DOHH2 (cell line): Measurements from ENCODE around the gene IFIH1.

Experiments
- H3F3A ChIP-seq: fragments of 200-600 bp; sonication (generic), shearing (Covaris generic); 2 replicates; pipeline ENCODE4 v1.6.0; 2016; ENCODE audit warnings: antibody characterized with exemption, mild to moderate bottlenecking; ENCODE audit not compliant: control insufficient read depth, insufficient read depth
- H3K27ac ChIP-seq: fragments of 200-600 bp; sonication (generic); 2 replicates; pipeline ENCODE4 v1.5.1; 2014; ENCODE audit warnings: low read depth, mild to moderate bottlenecking, low read length, moderate library complexity
- H3K27me3 ChIP-seq: fragments of 200-600 bp; sonication (generic); 2 replicates; pipeline ENCODE4 v1.6.1; 2014; ENCODE audit warnings: mild to moderate bottlenecking, low read length, mixed read lengths; ENCODE audit not compliant: control insufficient read depth
- H3K36me3 ChIP-seq: fragments of 200-600 bp; sonication (generic); 2 replicates; pipeline ENCODE4 v1.6.1; 2014; ENCODE audit warnings: mild to moderate bottlenecking, low read length, moderate library complexity, mixed read lengths; ENCODE audit not compliant: control insufficient read depth
- H3K4me1 ChIP-seq: fragments of 200-600 bp; sonication (generic); 2 replicates; pipeline ENCODE4 v1.6.1; 2014; ENCODE audit warnings: mild to moderate bottlenecking, low read length, mixed read lengths; ENCODE audit not compliant: control insufficient read depth
- H3K4me2 ChIP-seq: fragments of 200-600 bp; sonication (generic); 2 replicates; pipeline ENCODE4 v1.6.0; 2014; ENCODE audit warnings: mild to moderate bottlenecking, low read length, moderate library complexity
- H3K4me3 ChIP-seq: fragments of 200-600 bp; sonication (generic); 2 replicates; pipeline ENCODE4 v1.5.1; 2014; ENCODE audit warnings: mild to moderate bottlenecking, low read length, mixed read lengths
- H3K79me2 ChIP-seq: fragments of 200-600 bp; sonication (generic); 2 replicates; pipeline ENCODE4 v1.6.1; 2014; ENCODE audit warnings: mild to moderate bottlenecking, low read length, mixed read lengths; ENCODE audit not compliant: control insufficient read depth
- H3K9me2 ChIP-seq: fragments of 200-600 bp; sonication (generic); replicated peaks from 2 replicates; pipeline ENCODE4 v1.6.1; 2014; ENCODE audit warnings: mild to moderate bottlenecking, low read length, mixed read lengths; ENCODE audit not compliant: control insufficient read depth
- H3K9me3 ChIP-seq: fragments of 200-600 bp; sonication (generic); 2 replicates; pipeline ENCODE4 v1.6.1; 2014; ENCODE audit warnings: antibody characterized with exemption, low read length, mixed read lengths; ENCODE audit not compliant: control insufficient read depth, insufficient read depth
- H4K20me1 ChIP-seq: fragments of 200-600 bp; sonication (generic); 2 replicates; pipeline ENCODE4 v1.6.0; 2014; ENCODE audit warnings: low read depth, mild to moderate bottlenecking, antibody characterized with exemption, low read length, moderate library complexity; ENCODE audit not compliant: control insufficient read depth, insufficient read depth
- EZH2phosphoT487 ChIP-seq: fragments of 200-600 bp; sonication (generic); IDR thresholded peaks from 2 replicates; pipeline ENCODE4 v1.6.1; 2017; ENCODE audit warnings: borderline replicate concordance, mild to moderate bottlenecking, antibody characterized with exemption, low read length, moderate library complexity, mixed read lengths
- TF ChIP-seq, protein P1 (sequence below): fragments of 200-600 bp; sonication (generic); IDR thresholded peaks from one replicate; pipeline ENCODE4 v1.5.1; 2014; ENCODE audit warnings: antibody characterized with exemption, mild to moderate bottlenecking, low read depth, low read length; ENCODE audit not compliant: poor library complexity, severe bottlenecking

The IFIH1 gene

DNA sequence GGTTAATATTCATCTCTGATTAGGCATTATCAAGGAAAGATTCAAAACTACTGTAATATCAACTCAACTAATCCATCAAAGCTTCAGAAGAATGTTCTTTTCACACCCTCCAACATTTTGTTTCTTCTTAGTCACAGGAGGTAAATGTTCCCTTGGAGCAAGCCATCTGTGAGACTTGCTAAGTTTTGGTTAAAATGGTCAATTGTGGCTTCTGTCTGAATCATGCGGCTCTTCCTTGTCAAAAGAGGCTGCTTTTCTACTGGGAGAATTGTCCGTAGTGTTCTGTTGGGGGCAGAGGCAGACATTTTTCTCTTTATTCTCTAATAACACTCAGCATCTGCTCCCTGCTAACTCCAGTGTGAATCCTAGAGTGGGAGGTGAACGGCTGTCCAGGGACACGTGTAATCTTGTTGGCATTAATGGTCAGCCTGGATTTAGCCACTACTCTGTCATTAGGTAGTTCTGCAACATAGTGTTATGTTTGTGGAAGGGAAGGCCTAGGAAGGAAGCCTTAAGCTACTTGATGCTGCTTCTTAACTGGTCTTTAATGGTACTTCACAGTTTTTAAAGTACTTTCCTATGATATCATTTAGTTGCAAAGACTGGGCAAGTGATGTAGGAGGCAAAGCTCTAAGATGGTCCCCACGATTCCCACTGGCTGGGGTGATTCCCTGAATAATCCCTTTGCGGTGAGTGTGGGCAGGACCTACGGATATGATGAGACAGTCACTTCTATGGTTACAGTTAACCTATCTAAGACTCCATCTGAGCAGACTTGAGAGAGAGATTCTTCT is 52.6 kb downstream of the IFIH1 start:
- no peak overlapping the region for H3K4me2 ChIP-seq
- H3K4me1 ChIP-seq: no peaks in the 10 kb centered on the region
- H3K27ac ChIP-seq: no peak overlapping the region
- no peaks in the 10 kb centered on the region for H3K9me3 ChIP-seq
- no peaks in the 10 kb centered on the region for H3K27me3 ChIP-seq
- H3K79me2 ChIP-seq: no peaks in the 10 kb centered on the region
- H3F3A ChIP-seq: no peaks in the 10 kb centered on the region
- TF ChIP-seq EZH2phosphoT487: no peak
- TF ChIP-seq, protein P1, sequence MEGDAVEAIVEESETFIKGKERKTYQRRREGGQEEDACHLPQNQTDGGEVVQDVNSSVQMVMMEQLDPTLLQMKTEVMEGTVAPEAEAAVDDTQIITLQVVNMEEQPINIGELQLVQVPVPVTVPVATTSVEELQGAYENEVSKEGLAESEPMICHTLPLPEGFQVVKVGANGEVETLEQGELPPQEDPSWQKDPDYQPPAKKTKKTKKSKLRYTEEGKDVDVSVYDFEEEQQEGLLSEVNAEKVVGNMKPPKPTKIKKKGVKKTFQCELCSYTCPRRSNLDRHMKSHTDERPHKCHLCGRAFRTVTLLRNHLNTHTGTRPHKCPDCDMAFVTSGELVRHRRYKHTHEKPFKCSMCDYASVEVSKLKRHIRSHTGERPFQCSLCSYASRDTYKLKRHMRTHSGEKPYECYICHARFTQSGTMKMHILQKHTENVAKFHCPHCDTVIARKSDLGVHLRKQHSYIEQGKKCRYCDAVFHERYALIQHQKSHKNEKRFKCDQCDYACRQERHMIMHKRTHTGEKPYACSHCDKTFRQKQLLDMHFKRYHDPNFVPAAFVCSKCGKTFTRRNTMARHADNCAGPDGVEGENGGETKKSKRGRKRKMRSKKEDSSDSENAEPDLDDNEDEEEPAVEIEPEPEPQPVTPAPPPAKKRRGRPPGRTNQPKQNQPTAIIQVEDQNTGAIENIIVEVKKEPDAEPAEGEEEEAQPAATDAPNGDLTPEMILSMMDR: no peak
- H3K4me3 ChIP-seq: no peak overlapping the region
- no peaks in the 10 kb centered on the region for H4K20me1 ChIP-seq
- no peaks in the 10 kb centered on the region for H3K9me2 ChIP-seq
- no peaks in the 10 kb centered on the region for H3K36me3 ChIP-seq

DNA sequence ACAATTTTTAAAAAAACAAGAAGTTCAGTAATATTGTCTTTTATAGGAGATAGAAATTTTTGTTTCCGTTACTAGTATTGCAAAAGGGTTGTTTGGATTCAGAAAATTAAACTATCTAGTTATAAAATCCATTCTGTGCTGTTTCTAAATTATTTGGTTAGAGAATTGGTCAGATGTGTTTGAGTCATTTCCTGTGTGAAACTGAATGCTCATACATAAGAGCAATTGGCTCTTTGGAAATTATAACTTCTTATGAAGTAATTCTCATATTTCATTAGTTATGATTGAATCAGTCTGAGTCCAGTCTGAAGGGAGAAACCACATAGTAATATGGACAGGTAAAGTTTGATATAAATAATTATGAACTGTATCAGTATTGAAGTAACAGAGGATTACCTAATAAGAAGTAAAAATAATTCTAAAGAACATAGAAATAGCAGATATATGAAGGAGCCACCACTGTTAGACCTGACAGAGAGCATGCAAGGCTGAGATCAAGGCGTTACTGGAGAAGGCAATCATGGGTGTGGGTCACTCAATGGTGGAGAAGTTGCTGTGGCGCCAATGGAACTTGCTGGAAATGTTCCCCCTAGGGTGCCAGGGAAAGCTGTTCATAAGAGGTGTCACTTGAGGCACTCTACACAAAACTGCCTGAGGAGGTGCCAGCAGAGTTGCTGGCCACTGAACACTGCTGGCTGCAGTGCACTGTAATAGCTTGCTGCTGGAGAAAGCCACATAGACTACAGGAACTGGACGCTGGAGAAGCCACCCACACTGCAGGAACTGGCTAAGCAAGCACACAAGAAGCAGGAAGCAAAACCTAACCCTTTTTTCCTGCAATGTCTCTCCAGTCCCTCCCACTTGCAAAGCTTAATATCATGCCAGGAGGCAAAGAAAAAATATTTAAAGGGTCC is 57.2 kb downstream of the IFIH1 start:
- no peaks in the 10 kb centered on the region for H3K9me2 ChIP-seq
- no peaks in the 10 kb centered on the region for H3K79me2 ChIP-seq
- no peaks in the 10 kb centered on the region for H3K9me3 ChIP-seq
- no peaks in the 10 kb centered on the region for H3K27me3 ChIP-seq
- no peaks in the 10 kb centered on the region for H4K20me1 ChIP-seq
- no peak overlapping the region for H3K4me3 ChIP-seq
- no peaks in the 10 kb centered on the region for H3K36me3 ChIP-seq
- TF ChIP-seq, protein P1: no peak
- TF ChIP-seq EZH2phosphoT487: no peak
- H3K4me2 ChIP-seq: no peak overlapping the region
- no peaks in the 10 kb centered on the region for H3K4me1 ChIP-seq
- no peak overlapping the region for H3K27ac ChIP-seq
- H3F3A ChIP-seq: no peaks in the 10 kb centered on the region

DNA sequence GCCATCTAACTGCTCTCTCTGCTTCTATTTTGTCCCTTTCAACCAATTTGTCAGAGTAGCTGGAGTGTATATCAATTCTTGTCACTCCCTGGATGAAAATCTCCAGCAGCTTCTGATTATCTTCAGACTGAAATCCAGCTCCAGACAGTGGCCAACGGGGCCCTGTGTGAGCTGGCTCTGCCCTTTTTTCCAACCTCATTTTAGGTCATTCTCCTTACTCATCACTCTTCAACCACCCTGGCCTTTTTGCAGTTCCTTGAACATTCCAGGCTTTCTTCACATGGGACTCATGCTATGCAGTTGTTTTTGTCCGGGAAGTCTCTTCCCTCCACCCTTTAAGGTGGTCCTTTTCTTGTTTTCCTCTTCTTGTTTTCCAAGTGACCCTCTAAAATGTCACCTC is 59.8 kb downstream of the IFIH1 start:
- Histone ChIP-seq H4K20me1 (no peaks in the 10 kb centered on the region), H3K27me3 (no peaks in the 10 kb centered on the region), H3K4me1 (no peaks in the 10 kb centered on the region), H3K27ac (no peak overlapping the region), H3F3A (no peaks in the 10 kb centered on the region), H3K9me2 (no peaks in the 10 kb centered on the region), H3K36me3 (no peaks in the 10 kb centered on the region), H3K9me3 (no peaks in the 10 kb centered on the region), H3K4me2 (no peak overlapping the region), H3K4me3 (no peak overlapping the region), H3K79me2 (no peaks in the 10 kb centered on the region)
- TF ChIP-seq EZH2phosphoT487: no peak
- TF ChIP-seq, protein P1: no peak
